K562 (cell line): Measurements from ENCODE around the gene SNRPD2. TPM values are rescaled to one million over a fixed set of nuclear protein-coding genes. Genes with fewer than 3 reads are reported as not detected.

ENCODE experiments used
- BCLAF1 ChIP-seq, 2 experiments: fragments of 450-650 bp in 1 of 2; IDR thresholded peaks; 2 replicates each; pipeline ENCODE4 v1.6.1; 2011 to 2017; ENCODE audit warnings: low read depth in 2 of 2, antibody characterized with exemption in 1 of 2, borderline replicate concordance in 1 of 2, low read length in 1 of 2, mild to moderate bottlenecking in 1 of 2, mixed read lengths in 1 of 2; ENCODE audit not compliant: control insufficient read depth in 1 of 2
- CTBP1 ChIP-seq: fragments of 450-650 bp; IDR thresholded peaks from 2 replicates; pipeline ENCODE4 v1.6.1; 2016; ENCODE audit warnings: borderline replicate concordance
- KDM4B ChIP-seq, 2 experiments: fragments of 450-650 bp in 1 of 2; sonication (generic) in 1 of 2; IDR thresholded peaks; 2 replicates each; pipeline ENCODE4 v1.6.1; 2016 to 2017; ENCODE audit warnings: borderline replicate concordance in 2 of 2, antibody characterized with exemption in 1 of 2, low read depth in 1 of 2, mild to moderate bottlenecking in 1 of 2
- NUFIP1 ChIP-seq: fragments of 450-650 bp; IDR thresholded peaks from 2 replicates; pipeline ENCODE4 v1.6.1; 2018; ENCODE audit not compliant: partially characterized antibody
- RFX1 ChIP-seq: fragments of 450-650 bp; IDR thresholded peaks from 2 replicates; pipeline ENCODE4 v1.6.1; 2016; ENCODE audit warnings: mild to moderate bottlenecking, moderate library complexity
- SMARCE1 ChIP-seq: fragments of 450-650 bp; IDR thresholded peaks from 2 replicates; pipeline ENCODE4 v1.7.1; 2016; ENCODE audit warnings: mild to moderate bottlenecking
- TAL1 ChIP-seq: fragments of 450-650 bp; IDR thresholded peaks from 2 replicates; pipeline ENCODE4 v1.6.1; 2016; ENCODE audit warnings: mild to moderate bottlenecking
- TRIM24 ChIP-seq, 2 experiments: fragments of 450-650 bp; IDR thresholded peaks; 2 replicates each; pipeline ENCODE4 v1.6.1; 2016
- ZFP36 ChIP-seq: fragments of 150-350 bp; IDR thresholded peaks from 2 replicates; pipeline ENCODE4 v1.6.1; 2018; ENCODE audit warnings: low read length, low read depth; ENCODE audit not compliant: partially characterized antibody
- ZNF384 ChIP-seq: IDR thresholded peaks from 2 replicates; pipeline ENCODE4 v1.6.1; 2012; ENCODE audit warnings: low read depth, low read length, improper control_type of control experiment
- ZNF644 ChIP-seq: fragments of 200-800 bp; sonication (Bioruptor generic); IDR thresholded peaks from 2 replicates; pipeline ENCODE4 v1.6.1; 2016; ENCODE audit warnings: low read depth, missing genetic modification characterization, missing compliant biosample characterization
- polyA plus RNA-seq, 8 experiments: library from polyadenylated mRNA; depleted of rRNA in 4 of 8; stranded (reverse) in 5 of 8; unstranded in 3 of 8; fragments of >200 nt; fragmentation: Nextera tagmentation in 2 of 8; fragmentation: Illumina TruSeq in 1 of 8; extraction: Ambion mirVana in 2 of 8; extraction: Trizol in 1 of 8; gene quantifications; 2 replicates each; pipeline versions ENCODE4 v1.2.1 to v1.2.3, GENCODE V29; 2011 to 2014; ENCODE audit warnings: inconsistent platforms in 1 of 8, missing spikeins in 1 of 8
- total RNA-seq, 7 experiments: library from RNA; depleted of rRNA in 6 of 7; stranded (reverse); fragments of >200 nt in 6 of 7; fragmentation: Illumina TruSeq in 2 of 7; extraction: Trizol in 2 of 7; gene quantifications; 2 replicates each; pipeline versions ENCODE4 v1.2.1 to v1.2.3, GENCODE V29; 2011 to 2021; ENCODE audit warnings: low replicate concordance in 1 of 7
- TF ChIP-seq, protein P1 (sequence below): sonication (generic); formaldehyde crosslinking; IDR thresholded peaks from 2 replicates; pipeline ENCODE4 v1.8.1; 2023; ENCODE audit warnings: mild to moderate bottlenecking, missing genetic modification reagents
- TF ChIP-seq, protein P2 (sequence below): fragments of 450-650 bp; formaldehyde crosslinking; IDR thresholded peaks from 2 replicates; pipeline ENCODE4 v1.4.0; 2022; ENCODE audit warnings: missing genetic modification characterization

Gene SNRPD2
- total and polyA plus RNA-seq, 9 of the 15 experiments (the other 6 are each of a cell fraction or from before 2014, with no cell fraction given): 728 to 4,411 (median 1,029) TPM

GRCh38 chr19:45717131-45717982 is 25.6 kb upstream of the SNRPD2 start (continued):
- TF ChIP-seq RFX1: peak; percentile 81
- TF ChIP-seq, protein P1, sequence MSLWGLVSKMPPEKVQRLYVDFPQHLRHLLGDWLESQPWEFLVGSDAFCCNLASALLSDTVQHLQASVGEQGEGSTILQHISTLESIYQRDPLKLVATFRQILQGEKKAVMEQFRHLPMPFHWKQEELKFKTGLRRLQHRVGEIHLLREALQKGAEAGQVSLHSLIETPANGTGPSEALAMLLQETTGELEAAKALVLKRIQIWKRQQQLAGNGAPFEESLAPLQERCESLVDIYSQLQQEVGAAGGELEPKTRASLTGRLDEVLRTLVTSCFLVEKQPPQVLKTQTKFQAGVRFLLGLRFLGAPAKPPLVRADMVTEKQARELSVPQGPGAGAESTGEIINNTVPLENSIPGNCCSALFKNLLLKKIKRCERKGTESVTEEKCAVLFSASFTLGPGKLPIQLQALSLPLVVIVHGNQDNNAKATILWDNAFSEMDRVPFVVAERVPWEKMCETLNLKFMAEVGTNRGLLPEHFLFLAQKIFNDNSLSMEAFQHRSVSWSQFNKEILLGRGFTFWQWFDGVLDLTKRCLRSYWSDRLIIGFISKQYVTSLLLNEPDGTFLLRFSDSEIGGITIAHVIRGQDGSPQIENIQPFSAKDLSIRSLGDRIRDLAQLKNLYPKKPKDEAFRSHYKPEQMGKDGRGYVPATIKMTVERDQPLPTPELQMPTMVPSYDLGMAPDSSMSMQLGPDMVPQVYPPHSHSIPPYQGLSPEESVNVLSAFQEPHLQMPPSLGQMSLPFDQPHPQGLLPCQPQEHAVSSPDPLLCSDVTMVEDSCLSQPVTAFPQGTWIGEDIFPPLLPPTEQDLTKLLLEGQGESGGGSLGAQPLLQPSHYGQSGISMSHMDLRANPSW (CRISPR knock-in tag): no peak
- TF ChIP-seq BCLAF1 (IDR thresholded peaks at IDR 0.05; ENCODE audit: borderline replicate concordance in 1 of 2, control insufficient read depth in 1 of 2, low read depth in 2 of 2, low read length in 1 of 2): no peak
- TF ChIP-seq SMARCE1: no peak
- TF ChIP-seq ZNF644 (tag): peak; percentile 90; the same call in 1 of the 2 replicates
- TF ChIP-seq CTBP1: peak; percentile 82; the same call in 1 of the 2 replicates
- TF ChIP-seq, protein P2, sequence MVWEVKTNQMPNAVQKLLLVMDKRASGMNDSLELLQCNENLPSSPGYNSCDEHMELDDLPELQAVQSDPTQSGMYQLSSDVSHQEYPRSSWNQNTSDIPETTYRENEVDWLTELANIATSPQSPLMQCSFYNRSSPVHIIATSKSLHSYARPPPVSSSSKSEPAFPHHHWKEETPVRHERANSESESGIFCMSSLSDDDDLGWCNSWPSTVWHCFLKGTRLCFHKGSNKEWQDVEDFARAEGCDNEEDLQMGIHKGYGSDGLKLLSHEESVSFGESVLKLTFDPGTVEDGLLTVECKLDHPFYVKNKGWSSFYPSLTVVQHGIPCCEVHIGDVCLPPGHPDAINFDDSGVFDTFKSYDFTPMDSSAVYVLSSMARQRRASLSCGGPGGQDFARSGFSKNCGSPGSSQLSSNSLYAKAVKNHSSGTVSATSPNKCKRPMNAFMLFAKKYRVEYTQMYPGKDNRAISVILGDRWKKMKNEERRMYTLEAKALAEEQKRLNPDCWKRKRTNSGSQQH (CRISPR knock-in tag): no peak
- TF ChIP-seq ZNF384: peak; percentile 22; the same call in 1 of the 2 replicates
- TF ChIP-seq ZFP36: peak; percentile 98
- TF ChIP-seq TRIM24 (IDR thresholded peaks at IDR 0.05): peak in 1 of 2 experiments; percentile 40; a peak in 1 of 4 replicates
- TF ChIP-seq NUFIP1: no peak
- TF ChIP-seq TAL1: 0 out of 2 replicates have a peak, but pooled peaks have one; percentile 18
- peak in 1 of 2 experiments; percentile 89; a peak in 2 of 4 replicates for TF ChIP-seq KDM4B (IDR thresholded peaks at IDR 0.05; ENCODE audit: borderline replicate concordance in 2 of 2, low read depth in 1 of 2)
